Vagina (tissue), 2 donors: Measurements from ENCODE around the gene PTP4A2. TPM values are rescaled to one million over a fixed set of nuclear protein-coding genes. Genes with fewer than 3 reads are reported as not detected.

ENCODE experiments used
- DNase-seq, 2 donors: peaks; one replicate each; pipeline ENCODE4 v3.0.0-alpha.2; 2017; ENCODE audit errors: extremely low spot score in 2 of 2
- H3K27ac ChIP-seq: fragments of 200-600 bp; sonication (generic); one replicate; pipeline ENCODE4 v1.5.1; 2019
- H3K27me3 ChIP-seq: fragments of 200-600 bp; sonication (generic); one replicate; pipeline ENCODE4 v1.5.1; 2019
- H3K36me3 ChIP-seq, 2 donors: fragments of 200-600 bp; sonication (generic); one replicate each; pipeline ENCODE4 v1.5.1; 2017 to 2019
- H3K4me1 ChIP-seq: fragments of 200-600 bp; sonication (generic); one replicate; pipeline ENCODE4 v1.5.1; 2019
- H3K4me3 ChIP-seq, 2 donors: fragments of 200-600 bp; sonication (generic); 1 replicate in 1 of 2; 2 replicates in 1 of 2; pipeline ENCODE4 v1.5.1; 2016 to 2019
- H3K9me3 ChIP-seq: fragments of 200-600 bp; sonication (generic); one replicate; pipeline ENCODE4 v1.5.1; 2019
- POLR2A ChIP-seq, 2 donors: fragments of 450-650 bp; IDR thresholded peaks; one replicate each; pipeline ENCODE4 v1.6.1; 2017; ENCODE audit warnings: antibody characterized with exemption in 2 of 2, mild to moderate bottlenecking in 2 of 2, moderate library complexity in 2 of 2
- POLR2AphosphoS5 ChIP-seq, 2 donors: sonication (generic); formaldehyde crosslinking; IDR thresholded peaks; one replicate each; pipeline ENCODE4 v1.9.0; 2017; ENCODE audit warnings: antibody characterized with exemption in 2 of 2, mild to moderate bottlenecking in 2 of 2, low read depth in 1 of 2; ENCODE audit not compliant: insufficient read depth in 1 of 2
- intact Hi-C: fragments of 100-400 bp; cut with DNase I; formaldehyde crosslinking; loops from one replicate; pipeline ENCODE4 v1.15.1; 2023
- total RNA-seq: library from RNA; depleted of rRNA; stranded (reverse); fragments of >200 nt; gene quantifications from one replicate; pipeline ENCODE4 v1.2.3, GENCODE V29; 2016
- TF ChIP-seq, protein P1 (sequence below), 3 experiments: fragments of 450-650 bp in 2 of 3; fragments of 200-600 bp in 1 of 3; sonication (generic) in 1 of 3; IDR thresholded peaks; one replicate each; pipeline ENCODE4 v1.5.1; 2017 to 2019; ENCODE audit warnings: antibody characterized with exemption in 3 of 3, mild to moderate bottlenecking in 2 of 3, moderate library complexity in 2 of 3

Gene PTP4A2
- total RNA-seq, result 112 TPM

GRCh38 chr1:31938184-31938975, at the start of gene PTP4A2:
Gene PTP4A2 (minus strand): TSS chr1:31938368. CDS start chr1:31919065, 19,303 bp downstream.
- no peaks in the 10 kb centered on the region for H3K36me3 ChIP-seq
- intact Hi-C loops, result no loop called here
- peak within 1 kb of the TSS; percentile 96 for H3K27ac ChIP-seq
- DNase-seq, result peak in 1 of 2 donors; percentile 97
- peak within 1 kb of the TSS; percentile 87 to 92 for H3K4me3 ChIP-seq
- H3K9me3 ChIP-seq, result no peaks in the 10 kb centered on the region
- peaks cover 54% of the 10 kb centered on the region for H3K4me1 ChIP-seq
- no peaks in the 10 kb centered on the region for H3K27me3 ChIP-seq
- TF ChIP-seq POLR2AphosphoS5 (IDR thresholded peaks at IDR 0.05; ENCODE audit: insufficient read depth in 1 of 2, low read depth in 1 of 2), result peak; percentile 53 to 87
- TF ChIP-seq POLR2A (IDR thresholded peaks at IDR 0.05), result peak in 1 of 2 donors; percentile 99
- TF ChIP-seq, protein P1, sequence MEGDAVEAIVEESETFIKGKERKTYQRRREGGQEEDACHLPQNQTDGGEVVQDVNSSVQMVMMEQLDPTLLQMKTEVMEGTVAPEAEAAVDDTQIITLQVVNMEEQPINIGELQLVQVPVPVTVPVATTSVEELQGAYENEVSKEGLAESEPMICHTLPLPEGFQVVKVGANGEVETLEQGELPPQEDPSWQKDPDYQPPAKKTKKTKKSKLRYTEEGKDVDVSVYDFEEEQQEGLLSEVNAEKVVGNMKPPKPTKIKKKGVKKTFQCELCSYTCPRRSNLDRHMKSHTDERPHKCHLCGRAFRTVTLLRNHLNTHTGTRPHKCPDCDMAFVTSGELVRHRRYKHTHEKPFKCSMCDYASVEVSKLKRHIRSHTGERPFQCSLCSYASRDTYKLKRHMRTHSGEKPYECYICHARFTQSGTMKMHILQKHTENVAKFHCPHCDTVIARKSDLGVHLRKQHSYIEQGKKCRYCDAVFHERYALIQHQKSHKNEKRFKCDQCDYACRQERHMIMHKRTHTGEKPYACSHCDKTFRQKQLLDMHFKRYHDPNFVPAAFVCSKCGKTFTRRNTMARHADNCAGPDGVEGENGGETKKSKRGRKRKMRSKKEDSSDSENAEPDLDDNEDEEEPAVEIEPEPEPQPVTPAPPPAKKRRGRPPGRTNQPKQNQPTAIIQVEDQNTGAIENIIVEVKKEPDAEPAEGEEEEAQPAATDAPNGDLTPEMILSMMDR (IDR thresholded peaks at IDR 0.05), result peak in 1 of 3 experiments; percentile 21

DNA sequence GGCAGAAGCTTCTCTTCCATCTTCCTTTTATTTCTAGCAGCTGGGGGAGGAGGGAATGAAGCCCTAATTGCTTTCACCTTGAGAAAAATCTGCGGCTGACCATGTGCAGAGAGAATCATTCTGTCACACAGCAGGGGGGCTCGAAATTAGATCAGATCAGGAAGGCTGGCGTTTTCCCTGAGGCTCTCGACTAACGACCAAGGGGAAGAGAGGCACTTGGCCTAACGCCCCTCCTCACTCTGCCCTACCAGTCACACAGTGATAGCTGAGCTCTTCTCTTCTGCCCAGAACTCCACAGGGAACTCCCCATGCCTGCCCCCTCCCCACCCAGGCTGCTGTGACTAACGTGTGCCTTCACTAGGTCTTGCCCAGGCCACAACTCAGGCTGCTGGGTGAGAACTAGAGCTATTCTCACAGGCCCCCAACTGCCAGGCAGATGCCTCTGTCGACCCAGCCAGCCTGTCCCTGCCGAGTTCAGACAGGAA, 49.0 kb upstream of the PTP4A2 start:
- intact Hi-C loops, result no loop called here
- no peak overlapping the region for H3K4me3 ChIP-seq

DNA sequence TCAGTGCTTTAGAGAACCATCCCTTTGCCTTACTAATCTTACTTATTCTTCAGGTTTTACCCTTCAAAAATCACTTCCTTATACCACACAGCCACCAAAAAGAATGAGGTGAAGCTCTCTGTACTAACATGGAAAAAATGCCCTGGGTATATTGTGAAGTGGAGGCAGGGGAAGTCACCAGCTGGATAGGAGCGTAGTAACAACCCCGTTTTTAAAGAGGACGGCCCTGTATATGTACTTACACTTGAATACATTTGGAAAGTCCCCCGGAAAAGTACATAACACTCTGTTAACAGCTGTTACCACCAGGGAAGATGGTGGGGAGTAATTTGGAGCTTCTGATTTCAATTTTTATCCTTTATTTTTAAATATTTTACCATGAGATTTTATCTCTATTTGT, 47.3 kb upstream of the PTP4A2 start:
- Histone ChIP-seq H3K27me3 (no peaks in the 10 kb centered on the region), H3K4me1 (peaks cover 8% of the 10 kb centered on the region), H3K4me3 (no peak overlapping the region), H3K9me3 (no peaks in the 10 kb centered on the region), H3K36me3 (no peaks in the 10 kb centered on the region), H3K27ac (no peak overlapping the region)
- no peak for DNase-seq
- TF ChIP-seq POLR2AphosphoS5 (IDR thresholded peaks at IDR 0.05; ENCODE audit: insufficient read depth in 1 of 2, low read depth in 1 of 2) (no peak), POLR2A (IDR thresholded peaks at IDR 0.05) (no peak)
- TF ChIP-seq, protein P1 (IDR thresholded peaks at IDR 0.05), result no peak
- intact Hi-C loops, result no loop called here

More for the DNA sequence above, 49.0 kb upstream of the PTP4A2 start:
- no peak overlapping the region for H3K27ac ChIP-seq
- no peaks in the 10 kb centered on the region for H3K36me3 ChIP-seq
- H3K27me3 ChIP-seq, result no peaks in the 10 kb centered on the region
- H3K4me1 ChIP-seq, result peaks cover 8% of the 10 kb centered on the region
- no peak for DNase-seq
- TF ChIP-seq POLR2AphosphoS5 (IDR thresholded peaks at IDR 0.05; ENCODE audit: insufficient read depth in 1 of 2, low read depth in 1 of 2) (no peak), POLR2A (IDR thresholded peaks at IDR 0.05) (no peak)
- TF ChIP-seq, protein P1 (IDR thresholded peaks at IDR 0.05), result no peak
- H3K9me3 ChIP-seq, result no peaks in the 10 kb centered on the region

DNA sequence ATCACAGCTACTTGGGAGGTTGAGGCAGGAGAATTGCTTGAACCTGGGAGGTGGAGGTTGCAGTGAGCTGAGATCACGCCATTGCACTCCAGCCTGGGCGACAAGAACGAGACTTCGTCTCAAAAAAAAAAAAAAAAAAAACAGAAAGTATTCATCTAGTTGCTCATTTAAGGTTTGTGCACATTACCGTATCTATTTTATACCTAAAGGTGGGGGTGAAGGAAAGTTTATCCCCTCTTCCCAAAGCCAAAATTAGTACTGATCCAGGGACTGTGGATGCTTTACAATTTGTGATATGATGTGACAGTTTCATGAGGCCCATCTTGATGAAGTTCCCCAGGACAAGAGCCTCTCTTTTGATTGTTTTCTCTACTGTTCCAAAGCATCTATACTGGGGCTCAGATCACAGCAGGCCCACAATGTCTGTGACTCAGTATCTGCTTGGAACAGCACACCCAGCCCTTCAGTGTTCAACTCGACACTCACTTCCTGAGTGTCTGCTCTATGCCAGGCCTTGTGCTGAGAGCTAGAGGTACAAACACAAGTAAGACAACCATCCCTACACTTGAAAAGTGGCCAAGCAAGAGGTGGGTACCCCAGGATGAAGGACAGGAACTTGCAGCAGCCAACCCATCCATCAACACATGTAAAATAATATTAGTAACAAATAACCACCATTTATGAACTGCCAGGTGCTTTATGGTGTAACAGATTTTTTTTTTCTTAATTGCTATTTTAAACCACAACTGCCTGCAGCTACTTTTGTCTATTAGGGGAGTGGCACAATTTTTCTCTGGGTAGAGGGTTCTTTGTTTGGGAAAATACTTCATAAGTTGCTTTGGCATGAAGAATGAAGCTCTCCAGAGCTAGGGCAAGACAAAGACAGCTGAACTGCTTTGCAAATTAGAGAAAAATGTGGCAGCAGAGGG, 46.5 kb upstream of the PTP4A2 start:
- intact Hi-C loops, result no loop called here
- TF ChIP-seq, protein P1 (IDR thresholded peaks at IDR 0.05), result no peak
- no peak for TF ChIP-seq POLR2A (IDR thresholded peaks at IDR 0.05)
- TF ChIP-seq POLR2AphosphoS5 (IDR thresholded peaks at IDR 0.05; ENCODE audit: insufficient read depth in 1 of 2, low read depth in 1 of 2), result no peak

More for the DNA sequence above, 46.5 kb upstream of the PTP4A2 start:
- Histone ChIP-seq H3K36me3 (no peaks in the 10 kb centered on the region), H3K4me1 (peaks cover 8% of the 10 kb centered on the region), H3K27ac (no peak overlapping the region), H3K4me3 (no peak overlapping the region), H3K9me3 (no peaks in the 10 kb centered on the region), H3K27me3 (no peaks in the 10 kb centered on the region)
- DNase-seq, result no peak
